WTC11 (cell line): ENCODE results near the gene LMAN2L.

Experiments used
- ATF1 ChIP-seq: sonication (generic); formaldehyde crosslinking; IDR thresholded peaks from 2 replicates; pipeline ENCODE4 v1.8.1; 2023; ENCODE audit warnings: mild to moderate bottlenecking, moderate library complexity, missing genetic modification reagents
- CTCF ChIP-seq: fragments of 200-600 bp; IDR thresholded peaks from 2 replicates; pipeline ENCODE4 v1.8.0; 2022; ENCODE audit warnings: antibody characterized with exemption
- KAT7 ChIP-seq: sonication (generic); formaldehyde crosslinking; IDR thresholded peaks from 2 replicates; pipeline ENCODE4 v1.8.1; 2023; ENCODE audit warnings: missing genetic modification reagents, mild to moderate bottlenecking, borderline replicate concordance
- MAX ChIP-seq: sonication (generic); formaldehyde crosslinking; IDR thresholded peaks from 2 replicates; pipeline ENCODE4 v1.8.0; 2022; ENCODE audit warnings: mild to moderate bottlenecking, missing genetic modification reagents
- MYBL2 ChIP-seq: sonication (generic); formaldehyde crosslinking; IDR thresholded peaks from 2 replicates; pipeline ENCODE4 v1.8.1; 2023; ENCODE audit warnings: mild to moderate bottlenecking, moderate library complexity, missing genetic modification reagents
- OVOL2 ChIP-seq: fragments of 250-450 bp; sonication (Bioruptor Pico); IDR thresholded peaks from 2 replicates; pipeline ENCODE4 v1.9.0; 2021; ENCODE audit warnings: mild to moderate bottlenecking, borderline replicate concordance
- USF2 ChIP-seq: sonication (generic); formaldehyde crosslinking; IDR thresholded peaks from 2 replicates; pipeline ENCODE4 v1.8.1; 2023; ENCODE audit warnings: mild to moderate bottlenecking, missing genetic modification reagents, moderate library complexity
- TF ChIP-seq, protein P1 (sequence below): sonication (generic); formaldehyde crosslinking; IDR thresholded peaks from 2 replicates; pipeline ENCODE4 v1.8.1; 2023; ENCODE audit warnings: mild to moderate bottlenecking, missing genetic modification reagents, moderate library complexity
- TF ChIP-seq, protein P2 (sequence below): sonication (generic); formaldehyde crosslinking; IDR thresholded peaks from 2 replicates; pipeline ENCODE4 v1.8.1; 2022; ENCODE audit warnings: low read depth, missing genetic modification reagents, borderline replicate concordance

GRCh38 chr2:96702098-96702785 is 37.6 kb downstream of the LMAN2L start:
- TF ChIP-seq CTCF (no peak), USF2 (CRISPR knock-in tag) (no peak), ATF1 (CRISPR knock-in tag) (no peak), OVOL2 (CRISPR knock-in tag) (no peak), MAX (no peak), KAT7 (CRISPR knock-in tag) (no peak), MYBL2 (CRISPR knock-in tag) (no peak)
- TF ChIP-seq, protein P1, sequence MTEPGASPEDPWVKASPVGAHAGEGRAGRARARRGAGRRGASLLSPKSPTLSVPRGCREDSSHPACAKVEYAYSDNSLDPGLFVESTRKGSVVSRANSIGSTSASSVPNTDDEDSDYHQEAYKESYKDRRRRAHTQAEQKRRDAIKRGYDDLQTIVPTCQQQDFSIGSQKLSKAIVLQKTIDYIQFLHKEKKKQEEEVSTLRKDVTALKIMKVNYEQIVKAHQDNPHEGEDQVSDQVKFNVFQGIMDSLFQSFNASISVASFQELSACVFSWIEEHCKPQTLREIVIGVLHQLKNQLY (CRISPR knock-in tag): no peak
- TF ChIP-seq, protein P2, sequence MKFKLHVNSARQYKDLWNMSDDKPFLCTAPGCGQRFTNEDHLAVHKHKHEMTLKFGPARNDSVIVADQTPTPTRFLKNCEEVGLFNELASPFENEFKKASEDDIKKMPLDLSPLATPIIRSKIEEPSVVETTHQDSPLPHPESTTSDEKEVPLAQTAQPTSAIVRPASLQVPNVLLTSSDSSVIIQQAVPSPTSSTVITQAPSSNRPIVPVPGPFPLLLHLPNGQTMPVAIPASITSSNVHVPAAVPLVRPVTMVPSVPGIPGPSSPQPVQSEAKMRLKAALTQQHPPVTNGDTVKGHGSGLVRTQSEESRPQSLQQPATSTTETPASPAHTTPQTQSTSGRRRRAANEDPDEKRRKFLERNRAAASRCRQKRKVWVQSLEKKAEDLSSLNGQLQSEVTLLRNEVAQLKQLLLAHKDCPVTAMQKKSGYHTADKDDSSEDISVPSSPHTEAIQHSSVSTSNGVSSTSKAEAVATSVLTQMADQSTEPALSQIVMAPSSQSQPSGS (CRISPR knock-in tag): no peak
